Kidney capillary endothelial cell (primary cell): ENCODE results near the gene IST1.
A peak's percentile ranks its signal among the peaks of the same experiment; 100 is the strongest.

Experiments
- DNase-seq: peaks from one replicate; pipeline ENCODE4 v3.0.0-alpha.2; 2018; ENCODE audit warnings: low spot score

Gene IST1

GRCh38 chr16:71919035-71919434, 23.7 kb downstream of the IST1 start:
- DNase-seq = no peak

- DNase-seq = no peak
These were observed 25.3 kb downstream of the IST1 start for GRCh38 chr16:71920658-71921057.

GRCh38 chr16:71923941-71924690, 28.8 kb downstream of the IST1 start:
- no peak for DNase-seq

GRCh38 chr16:71924710-71925109, 29.4 kb downstream of the IST1 start:
- no peak for DNase-seq

GRCh38 chr16:71927383-71927782, 32.1 kb downstream of the IST1 start:
- peak; percentile 97 for DNase-seq

GRCh38 chr16:71927787-71928186, 32.5 kb downstream of the IST1 start:
- no peak for DNase-seq

GRCh38 chr16:71929048-71929447, 33.7 kb downstream of the IST1 start:
- DNase-seq = peak; percentile 78

GRCh38 chr16:71930013-71930563, 34.8 kb downstream of the IST1 start:
- DNase-seq = no peak

- no peak for DNase-seq
These were observed 35.7 kb downstream of the IST1 start for GRCh38 chr16:71931001-71931400.

GRCh38 chr16:71931599-71931998, 36.3 kb downstream of the IST1 start:
- no peak for DNase-seq

GRCh38 chr16:71933017-71933416, 37.7 kb downstream of the IST1 start:
- no peak for DNase-seq

GRCh38 chr16:71933913-71934695, 38.8 kb downstream of the IST1 start:
- DNase-seq = no peak

GRCh38 chr16:71937868-71938510, 42.7 kb downstream of the IST1 start:
- no peak for DNase-seq

GRCh38 chr16:71943887-71944286, 48.6 kb downstream of the IST1 start:
- DNase-seq = no peak

GRCh38 chr16:71945616-71946015, 50.3 kb downstream of the IST1 start:
- DNase-seq = no peak

GRCh38 chr16:71952825-71953224, 57.5 kb downstream of the IST1 start:
- DNase-seq = no peak

GRCh38 chr16:71954180-71954579, 58.8 kb downstream of the IST1 start:
- DNase-seq = no peak

- no peak for DNase-seq
These were observed 59.4 kb downstream of the IST1 start for GRCh38 chr16:71954699-71955195.

GRCh38 chr16:71956486-71956885, 61.2 kb downstream of the IST1 start:
- DNase-seq = no peak

GRCh38 chr16:71961066-71962039, 66.0 kb downstream of the IST1 start:
- peak; percentile 85 for DNase-seq
